GM18507 (cell line): ENCODE measurements around the gene PLD4.

Experiments
- DNase-seq: peaks from one replicate; pipeline ENCODE4 v3.0.0; 2011; ENCODE audit warnings: low read depth; ENCODE audit not compliant: insufficient read length; ENCODE audit errors: extremely low spot score
- FAIRE-seq: peaks from 2 replicates; lab custom pipeline; 2011; peaks lifted over from hg19 to GRCh38; lab: Jason Lieb, UNC

PLD4 gene

GRCh38 chr14:104968541-104969401 is 44.1 kb downstream of the PLD4 start:
- FAIRE-seq: no peak
- DNase-seq: no peak

- FAIRE-seq (no peak), DNase-seq (no peak)
Observed at GRCh38 chr14:104969741-104970230, 45.1 kb downstream of the PLD4 start.

- FAIRE-seq: no peak
- DNase-seq: no peak
Observed at GRCh38 chr14:104970231-104971068, 45.8 kb downstream of the PLD4 start.

- no peak for DNase-seq
- FAIRE-seq: no peak
Observed at GRCh38 chr14:104971447-104972240, 47.0 kb downstream of the PLD4 start.

GRCh38 chr14:104972301-104973134 is 47.8 kb downstream of the PLD4 start:
- FAIRE-seq: no peak
- DNase-seq: no peak

- FAIRE-seq (no peak), DNase-seq (no peak)
Observed at GRCh38 chr14:104973135-104973384, 48.4 kb downstream of the PLD4 start.

- FAIRE-seq: no peak
- no peak for DNase-seq
Observed at GRCh38 chr14:104973385-104974145, 48.9 kb downstream of the PLD4 start.

- no peak for FAIRE-seq
- DNase-seq: no peak
Observed at GRCh38 chr14:104974146-104974541, 49.5 kb downstream of the PLD4 start.

- FAIRE-seq (no peak), DNase-seq (no peak)
Observed at GRCh38 chr14:104974665-104975390, 50.1 kb downstream of the PLD4 start.

GRCh38 chr14:104975481-104976197 is 51.0 kb downstream of the PLD4 start:
- no peak for DNase-seq
- FAIRE-seq: no peak

- FAIRE-seq (peak; percentile 82), DNase-seq (peak; percentile 62)
Observed at GRCh38 chr14:104976198-104977007, 51.7 kb downstream of the PLD4 start.

GRCh38 chr14:104977008-104977680 is 52.5 kb downstream of the PLD4 start:
- FAIRE-seq (no peak), DNase-seq (no peak)

- DNase-seq (no peak), FAIRE-seq (no peak)
Observed at GRCh38 chr14:104977681-104978653, 53.3 kb downstream of the PLD4 start, which contains the start of gene AHNAK2. Gene AHNAK2 (minus strand): TSS chr14:104978374. CDS start chr14:104978237, 137 bp downstream.

- FAIRE-seq (no peak), DNase-seq (no peak)
Observed at GRCh38 chr14:104978746-104979691, 54.3 kb downstream of the PLD4 start.
